Caki2 (cell line): ENCODE data around the gene CDIPT. TPM values are rescaled to one million over a fixed set of nuclear protein-coding genes. Genes with fewer than 3 reads are reported as not detected.
"Not testable (repeated sequence)": the region's sequence is repeated elsewhere in the genome, so short reads cannot be mapped to it uniquely, and the experiment has no call there.

ENCODE experiments used
- DNase-seq: peaks from one replicate; pipeline ENCODE4 v3.0.0-alpha.2; 2015; ENCODE audit warnings: low read depth
- in situ Hi-C: cut with HindIII; loops from 2 replicates; pipeline ENCODE4 v1.10.0; 2016; ENCODE audit warnings: low sequenced_read_pairs, low pct_unique_long_range_greater_than_20kb, mixed read lengths
- total RNA-seq: library from RNA; depleted of rRNA; stranded (reverse); fragments of >200 nt; shearing (Covaris generic); gene quantifications from 2 replicates; pipeline ENCODE4 v1.2.3, GENCODE V29; 2014; ENCODE audit warnings: low replicate concordance

CDIPT gene
- total RNA-seq, 1 experiment from 2014 or later, result 130 TPM

GRCh38 chr16:29898804-29899515, 35.9 kb upstream of the CDIPT start:
- in situ Hi-C loops, result no loop called here
- no peak for DNase-seq

- in situ Hi-C loops, result no loop called here
- no peak for DNase-seq
Observed at GRCh38 chr16:29898135-29898803, 35.2 kb upstream of the CDIPT start.

GRCh38 chr16:29897333-29897732, 34.3 kb upstream of the CDIPT start:
- in situ Hi-C loops, result no loop called here
- DNase-seq, result no peak

GRCh38 chr16:29896841-29897240, 33.8 kb upstream of the CDIPT start:
- no peak for DNase-seq
- in situ Hi-C loops, result no loop called here

GRCh38 chr16:29894352-29894751, 31.3 kb upstream of the CDIPT start:
- in situ Hi-C loops, result no loop called here

GRCh38 chr16:29893553-29893952, 30.5 kb upstream of the CDIPT start:
- DNase-seq, result no peak
- in situ Hi-C loops, result no loop called here

More at GRCh38 chr16:29894352-29894751, 31.3 kb upstream of the CDIPT start:
- DNase-seq, result no peak

DNA sequence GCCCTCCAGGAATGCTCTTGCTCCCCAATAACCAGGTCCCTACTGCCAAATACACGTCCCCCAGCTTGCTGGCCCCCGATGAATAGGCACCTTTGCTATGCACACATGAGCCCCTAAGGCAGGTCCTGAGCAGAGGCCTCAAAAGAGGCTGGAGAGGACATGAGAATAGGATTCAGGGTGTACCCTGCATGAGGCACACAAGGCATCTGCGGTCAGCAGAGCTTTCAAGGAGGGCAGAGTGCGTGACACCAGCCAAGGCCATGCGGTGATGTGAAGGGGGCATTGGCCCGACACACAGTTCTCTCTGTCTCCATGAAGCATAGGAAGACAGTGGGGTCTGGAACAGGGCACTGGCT, 29.4 kb upstream of the CDIPT start:
- DNase-seq, result no peak
- in situ Hi-C loops, result no loop called here

DNA sequence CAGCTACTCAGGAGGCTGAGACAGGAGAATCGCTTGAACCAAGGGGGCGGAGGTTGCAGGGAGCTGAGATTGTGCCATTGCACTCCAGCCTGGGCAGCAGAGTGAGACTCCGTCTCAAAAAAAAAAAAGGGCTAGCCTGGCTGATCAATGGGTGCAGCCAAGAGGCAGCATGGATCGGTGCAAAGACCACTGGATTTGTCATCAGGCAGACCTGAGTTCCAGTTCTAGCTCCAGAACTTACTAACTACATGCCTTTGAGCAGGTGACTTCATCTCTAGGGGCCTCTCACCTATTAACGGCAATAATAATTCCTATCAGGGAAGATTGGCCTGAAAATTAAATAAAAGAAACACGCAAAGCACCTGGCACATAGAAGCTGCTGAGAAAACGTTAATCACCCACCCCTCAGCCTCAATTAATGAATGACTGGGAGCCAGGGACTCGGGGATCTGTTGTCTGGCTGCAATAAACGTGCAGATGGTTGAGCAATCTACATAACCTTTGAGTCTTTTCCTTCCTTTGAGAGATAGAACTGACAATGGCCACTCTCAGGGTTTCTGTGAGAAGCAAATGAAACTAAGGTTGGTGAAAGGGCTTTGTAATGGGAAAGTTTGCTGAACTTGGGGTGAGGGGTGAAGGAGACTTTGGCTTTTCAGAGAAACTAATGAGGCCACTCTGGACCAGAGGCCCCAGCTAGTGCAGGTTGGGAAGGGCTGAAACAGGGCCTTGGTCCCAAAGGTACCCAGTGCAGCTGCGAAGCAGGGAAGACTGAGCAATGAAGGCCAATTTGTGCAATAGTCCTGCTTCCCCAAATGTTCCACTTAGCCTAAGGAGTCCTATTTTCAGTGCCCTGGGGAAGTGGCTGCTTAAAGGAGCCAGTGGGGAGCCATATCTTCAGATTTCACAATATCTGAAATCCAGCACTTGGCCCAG, 28.8 kb upstream of the CDIPT start:
- no peak for DNase-seq
- in situ Hi-C loops, result no loop called here

DNA sequence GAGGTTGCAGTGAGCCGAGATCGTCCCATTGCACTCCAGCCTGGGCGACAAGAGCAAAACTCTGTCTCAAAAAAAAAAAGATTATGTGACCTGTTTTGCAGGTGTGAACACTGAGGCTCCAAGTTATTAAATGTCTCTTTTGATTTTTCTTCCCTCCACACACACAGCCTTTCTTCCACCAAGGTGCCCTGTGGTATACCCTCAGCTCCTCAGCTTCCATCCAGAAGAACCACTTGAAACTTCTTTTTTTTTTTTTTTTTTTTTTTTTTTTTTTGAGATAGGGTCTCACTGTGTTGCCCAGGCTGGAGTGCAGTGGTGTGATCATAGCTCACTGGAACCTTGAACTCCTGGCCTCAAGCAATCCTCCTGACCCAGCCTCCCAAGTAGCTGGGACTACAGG, 26.3 kb upstream of the CDIPT start:
- in situ Hi-C loops, DNase-seq: not testable (repeated sequence)

- DNase-seq, result no peak
- in situ Hi-C loops, result no loop called here
Observed at GRCh38 chr16:29883987-29884386, 21.0 kb upstream of the CDIPT start.

- in situ Hi-C loops, result no loop called here
- no peak for DNase-seq
Observed at GRCh38 chr16:29881050-29881449, 18.0 kb upstream of the CDIPT start.

DNA sequence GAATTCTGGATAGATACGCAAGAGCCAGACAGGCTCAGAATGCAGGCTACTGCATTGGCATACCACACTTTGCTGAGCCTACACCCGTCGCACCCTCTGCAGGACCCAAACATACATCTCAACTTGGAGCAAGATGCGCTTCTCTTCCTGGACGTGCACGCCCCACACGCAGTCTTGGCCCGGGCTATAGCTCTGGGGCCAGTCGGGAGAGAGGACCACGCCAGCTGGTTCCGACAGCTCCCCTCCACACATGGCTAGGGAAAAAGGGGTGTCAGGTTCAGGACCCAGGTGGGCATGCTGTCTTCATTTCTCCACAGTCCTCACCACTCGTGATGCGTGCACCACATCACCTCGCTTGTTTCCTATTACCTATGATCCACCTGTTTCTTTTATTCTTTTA, 15.1 kb upstream of the CDIPT start:
- no peak for DNase-seq
- in situ Hi-C loops, result no loop called here

GRCh38 chr16:29877266-29877961, 14.4 kb upstream of the CDIPT start:
- in situ Hi-C loops, result no loop called here
- DNase-seq, result peak; percentile 76

- in situ Hi-C loops, result no loop called here
- DNase-seq, result no peak
Observed at GRCh38 chr16:29876594-29877249, 13.7 kb upstream of the CDIPT start.

GRCh38 chr16:29876217-29876593, 13.2 kb upstream of the CDIPT start:
- in situ Hi-C loops, result no loop called here
- no peak for DNase-seq

DNA sequence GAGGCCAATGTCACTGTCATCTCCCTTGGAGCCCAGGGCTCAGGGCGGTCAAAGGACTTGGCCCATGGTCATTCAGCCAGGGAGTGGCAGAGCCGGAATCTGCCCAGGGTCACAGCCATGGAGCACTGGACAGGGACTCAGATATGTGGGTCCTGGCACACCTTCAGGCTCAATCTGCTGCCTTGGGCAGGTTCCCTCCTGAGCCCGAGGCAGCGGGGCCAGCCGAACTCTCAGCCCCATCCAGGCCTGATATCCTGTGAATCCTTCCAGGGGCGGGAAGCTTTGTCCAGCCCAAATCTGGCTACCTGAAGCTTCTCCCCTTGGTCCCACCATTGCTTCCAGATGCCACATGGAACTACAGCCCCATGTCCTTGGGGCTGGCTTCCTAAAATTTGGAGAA, 12.2 kb upstream of the CDIPT start:
- in situ Hi-C loops, result no loop called here
- DNase-seq, result no peak

GRCh38 chr16:29873319-29873718, 10.3 kb upstream of the CDIPT start:
- in situ Hi-C loops, result no loop called here

More at GRCh38 chr16:29873319-29873718, 10.3 kb upstream of the CDIPT start:
- DNase-seq, result no peak
